Psoas muscle (tissue), 8 donors: ENCODE data around the gene ATIC. TPM values are rescaled to one million over a fixed set of nuclear protein-coding genes. Genes with fewer than 3 reads are reported as not detected.
"Not testable (repeated sequence)": the region's sequence is repeated elsewhere in the genome, so short reads cannot be mapped to it uniquely, and the experiment has no call there.

Source experiments
- ATAC-seq, 4 donors: fragments of 200-7000 bp; cut with Tn5 transposase; one replicate each; pipeline ENCODE4 v1.9.1; 2020; ENCODE audit warnings: moderate library complexity in 3 of 4, mild to moderate bottlenecking in 2 of 4
- DNase-seq, 2 donors: peaks; one replicate each; pipeline ENCODE4 v3.0.0-alpha.2; 2020
- H3K27ac ChIP-seq: fragments of 200-600 bp; one replicate; pipeline ENCODE4 v1.8.0; 2022
- H3K27me3 ChIP-seq, 3 donors: fragments of 200-600 bp in 1 of 3; one replicate each; pipeline versions ENCODE4 v1.6.1 to v1.8.0; 2013 to 2022; ENCODE audit warnings: low read length in 2 of 3, mild to moderate bottlenecking in 2 of 3, moderate library complexity in 1 of 3; ENCODE audit not compliant: insufficient read depth in 3 of 3
- H3K36me3 ChIP-seq, 2 donors: fragments of 200-600 bp in 1 of 2; one replicate each; pipeline versions ENCODE4 v1.6.1 to v1.8.0; 2013 to 2022; ENCODE audit warnings: low read depth in 1 of 2, mild to moderate bottlenecking in 1 of 2, moderate library complexity in 1 of 2; ENCODE audit not compliant: insufficient read depth in 1 of 2
- H3K4me1 ChIP-seq: fragments of 200-600 bp; one replicate; pipeline ENCODE4 v1.8.0; 2022
- H3K4me3 ChIP-seq: fragments of 200-600 bp; one replicate; pipeline ENCODE4 v1.8.0; 2022; ENCODE audit warnings: mild to moderate bottlenecking
- H3K9me3 ChIP-seq: fragments of 200-600 bp; one replicate; pipeline ENCODE4 v1.8.0; 2022
- CTCF ChIP-seq: fragments of 200-600 bp; IDR thresholded peaks from one replicate; pipeline ENCODE4 v1.8.0; 2022; ENCODE audit warnings: antibody characterized with exemption
- WGBS, 3 donors: extraction: QIAGEN DNeasy Blood & Tissue Kit; methylation state at CpG; one replicate each; pipeline versions ENCODE4 v1.1.6 to v1.1.7; 2013; 5-methylcytosine and 5-hydroxymethylcytosine counted together
- intact Hi-C, 2 donors: fragments of 100-400 bp; cut with DNase I; formaldehyde crosslinking; loops; one replicate each; pipeline versions ENCODE4 v1.11.0 to v1.14.2; 2022
- polyA plus RNA-seq, 3 donors: library from polyadenylated mRNA; stranded (reverse); fragments of 200-250 nt; gene quantifications; one replicate each; pipeline ENCODE4 v1.2.3, GENCODE V29; 2013
- total RNA-seq, 4 donors: library from RNA; stranded (reverse); fragmentation: NEBNext Ultra II Directional in 2 of 4; extraction: Animal tissue kit (Norgen Biotek cat#: 25700) in 2 of 4; gene quantifications; one replicate each; pipeline versions ENCODE4 v1.2.1 to v1.2.4, GENCODE V29; 2021 to 2023
- donor health status: healthy with polysubstance abuse.
- donor health status: DM: no; HTN: no; CAD: no; lungs with moderate emphysema.
- donor health status: Bipolar disorder and iron deficiency.
- donor health status: healthy.
- donor health status: DM: yes; HTN: yes; CAD: no.
- donor health status: DM: no; HTN: no; CAD: no.
- donor health status: DM: no; HTN: no; CAD: no.
- donor health status: DM: yes; HTN: yes; CAD: no.

Gene ATIC
- total and polyA plus RNA-seq, 7 donors = 50.9 to 147 (median 83.8) TPM

DNA sequence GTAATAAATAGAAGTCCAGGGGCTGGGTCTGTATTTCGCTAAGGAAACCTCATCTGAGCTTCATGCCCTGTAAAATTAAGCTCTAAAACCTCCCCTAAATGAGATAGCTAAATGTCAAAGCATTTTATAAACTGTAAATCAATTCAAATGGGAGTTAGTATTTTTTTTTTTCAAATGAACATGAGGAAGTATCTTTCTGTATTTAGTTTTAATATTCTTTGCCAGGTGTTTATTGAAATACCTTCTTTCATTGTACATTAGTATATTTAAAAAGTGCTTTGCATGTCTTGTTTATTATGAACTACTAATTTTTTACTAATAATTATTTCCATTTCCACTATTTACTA is 47.7 kb downstream of the ATIC start:
- ATAC-seq (no peak), DNase-seq (no peak)
- Histone ChIP-seq H3K4me3 (no peak overlapping the region), H3K27me3 (no peaks in the 10 kb centered on the region), H3K27ac (no peak overlapping the region), H3K36me3 (peaks cover 3 to 42% of the 10 kb centered on the region in 2 donors), H3K9me3 (no peaks in the 10 kb centered on the region), H3K4me1 (no peaks in the 10 kb centered on the region)
- TF ChIP-seq CTCF = no peak
- 98 to 100% (median 98%) methylated on average over 1 of the region's 1 CpG for WGBS, 3 donors
- intact Hi-C loops = no loop called here

DNA sequence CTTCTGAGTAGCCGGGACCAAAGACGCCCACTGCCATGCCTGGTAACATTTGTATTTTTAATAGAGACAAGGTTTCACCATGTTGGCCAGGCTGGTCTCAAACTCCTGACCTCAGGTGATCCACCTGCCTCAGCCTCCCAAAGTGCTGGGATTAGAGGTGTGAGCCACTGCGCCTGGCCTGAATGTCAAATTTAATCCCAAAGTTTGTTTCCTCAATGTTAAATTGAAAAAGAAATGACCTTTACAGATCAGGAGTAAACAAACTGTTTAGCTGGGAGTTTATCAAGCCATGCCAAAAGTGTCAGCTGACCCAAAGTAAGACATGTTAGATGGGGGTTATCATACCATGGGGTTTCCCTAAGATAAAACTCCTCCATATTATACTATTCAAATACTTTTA is 48.2 kb downstream of the ATIC start:
- intact Hi-C loops, H3K4me3 ChIP-seq, H3K27me3 ChIP-seq, DNase-seq, H3K27ac ChIP-seq, H3K9me3 ChIP-seq, ATAC-seq, H3K4me1 ChIP-seq: not testable (repeated sequence)
- WGBS, 3 donors = 96 to 100% (median 96%) methylated on average over 3 of the region's 3 CpGs
- peaks cover 3 to 47% of the 10 kb centered on the region in 2 donors for H3K36me3 ChIP-seq

GRCh38 chr2:215360596-215360995 is 48.7 kb downstream of the ATIC start:
- no peaks in the 10 kb centered on the region for H3K27me3 ChIP-seq
- no peak for DNase-seq
- intact Hi-C loops = no loop called here
- ATAC-seq = no peak
- peaks cover 3 to 51% of the 10 kb centered on the region in 2 donors for H3K36me3 ChIP-seq
- WGBS, 3 donors = 86 to 94% (median 91%) methylated on average over 2 of the region's 2 CpGs
- no peak overlapping the region for H3K27ac ChIP-seq
- no peak overlapping the region for H3K4me3 ChIP-seq
- H3K9me3 ChIP-seq = no peaks in the 10 kb centered on the region
- no peaks in the 10 kb centered on the region for H3K4me1 ChIP-seq
- TF ChIP-seq CTCF = no peak

DNA sequence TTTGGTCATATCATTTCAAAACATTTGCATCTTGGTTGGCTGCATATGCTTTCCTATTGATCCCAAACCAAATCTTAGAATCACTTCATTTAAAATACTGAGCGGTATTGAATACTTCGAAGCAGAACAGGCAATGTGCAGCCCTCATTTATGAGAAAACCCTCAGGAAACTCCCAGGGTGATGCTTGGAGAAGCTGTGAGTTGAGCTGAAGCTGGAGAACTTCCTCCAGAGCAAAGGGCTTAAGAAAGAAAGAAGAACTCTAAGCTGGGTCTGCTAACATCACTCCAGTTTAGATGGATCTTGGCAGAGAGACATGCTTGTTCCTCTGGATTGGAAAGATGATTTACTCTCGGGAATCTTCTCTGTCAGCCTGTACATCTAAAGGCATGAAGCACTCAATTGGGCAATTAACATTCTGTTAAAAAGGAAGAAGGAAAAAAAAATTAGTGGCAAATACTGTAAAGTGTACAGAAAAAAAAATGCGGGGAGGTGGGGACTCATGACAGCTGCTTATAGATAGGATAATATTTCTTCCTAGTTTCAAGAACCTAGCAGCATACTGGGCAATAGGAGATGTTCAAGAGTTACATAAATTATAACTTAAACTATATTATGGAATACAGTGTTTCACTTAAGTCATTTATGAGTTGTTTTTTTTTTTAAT is 49.5 kb downstream of the ATIC start:
- 83 to 90% (median 88%) methylated on average over 4 of the region's 4 CpGs for WGBS, 3 donors
- no peak for TF ChIP-seq CTCF

DNA sequence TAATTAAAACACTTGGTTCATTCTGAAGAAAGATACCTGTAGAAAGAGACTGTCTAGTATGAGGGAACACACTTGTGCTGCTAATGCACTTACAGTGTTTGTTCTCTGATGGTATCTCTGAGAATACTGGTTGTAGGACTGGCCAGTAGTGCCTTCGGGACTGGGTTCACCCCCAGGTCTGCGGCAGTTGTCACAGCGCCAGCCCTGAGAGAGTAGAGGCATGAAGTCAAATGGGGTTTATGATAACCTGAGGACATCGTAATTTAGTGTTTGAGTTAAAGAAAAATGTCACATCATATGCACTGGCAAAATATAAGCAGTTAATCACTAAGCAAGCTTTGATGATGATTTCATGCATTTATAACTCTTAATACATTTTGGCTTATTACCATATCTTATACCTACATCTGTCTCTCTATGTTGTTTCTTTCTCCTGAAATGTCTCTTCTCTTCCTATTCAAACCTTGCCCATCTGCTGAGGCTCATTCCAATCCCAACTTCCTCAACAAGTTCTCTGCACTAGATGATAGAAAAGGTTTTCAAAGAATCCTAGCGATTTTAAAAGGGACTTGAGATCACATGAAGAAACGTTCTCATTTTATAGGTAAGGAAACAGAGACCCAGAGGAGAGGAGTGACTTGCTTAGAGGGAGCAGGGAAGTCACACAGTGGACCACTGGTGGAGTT is 50.2 kb downstream of the ATIC start:
- ATAC-seq (no peak), DNase-seq (no peak)
- intact Hi-C loops = no loop called here
- WGBS, 3 donors = 79 to 81% (median 80%) methylated on average over 6 of the region's 6 CpGs
- H3K27me3 ChIP-seq = no peaks in the 10 kb centered on the region
- H3K36me3 ChIP-seq = peaks cover 3 to 59% of the 10 kb centered on the region in 2 donors
- H3K9me3 ChIP-seq = no peaks in the 10 kb centered on the region
- H3K27ac ChIP-seq = no peak overlapping the region
- no peak overlapping the region for H3K4me3 ChIP-seq
- no peak for TF ChIP-seq CTCF
- H3K4me1 ChIP-seq = no peaks in the 10 kb centered on the region

More for the DNA sequence above, 49.5 kb downstream of the ATIC start:
- no peaks in the 10 kb centered on the region for H3K27me3 ChIP-seq
- no peaks in the 10 kb centered on the region for H3K9me3 ChIP-seq
- no peak for ATAC-seq
- H3K27ac ChIP-seq = no peak overlapping the region
- peaks cover 3 to 56% of the 10 kb centered on the region in 2 donors for H3K36me3 ChIP-seq
- no peaks in the 10 kb centered on the region for H3K4me1 ChIP-seq
- H3K4me3 ChIP-seq = no peak overlapping the region
- DNase-seq = no peak
- intact Hi-C loops = no loop called here
